Measurements from ENCODE around the gene TMEM234.

DNA sequence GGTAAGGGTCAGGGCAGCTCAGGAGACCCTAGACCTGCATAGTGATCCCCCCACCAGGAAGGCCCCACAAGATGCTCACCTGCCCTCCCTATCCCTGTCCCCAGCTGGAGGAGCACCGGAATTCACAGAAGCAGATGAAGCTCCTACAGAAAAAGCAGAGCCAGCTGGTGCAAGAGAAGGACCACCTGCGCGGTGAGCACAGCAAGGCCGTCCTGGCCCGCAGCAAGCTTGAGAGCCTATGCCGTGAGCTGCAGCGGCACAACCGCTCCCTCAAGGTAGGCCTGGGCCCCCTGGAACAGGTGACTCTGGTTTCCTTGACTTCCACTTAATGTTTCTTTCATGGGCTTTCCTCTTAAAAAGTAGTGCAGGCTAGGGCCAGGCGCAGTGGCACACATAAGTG lies 34.3 kb downstream of the TMEM234 start:
- TF ChIP-seq, protein P1, sequence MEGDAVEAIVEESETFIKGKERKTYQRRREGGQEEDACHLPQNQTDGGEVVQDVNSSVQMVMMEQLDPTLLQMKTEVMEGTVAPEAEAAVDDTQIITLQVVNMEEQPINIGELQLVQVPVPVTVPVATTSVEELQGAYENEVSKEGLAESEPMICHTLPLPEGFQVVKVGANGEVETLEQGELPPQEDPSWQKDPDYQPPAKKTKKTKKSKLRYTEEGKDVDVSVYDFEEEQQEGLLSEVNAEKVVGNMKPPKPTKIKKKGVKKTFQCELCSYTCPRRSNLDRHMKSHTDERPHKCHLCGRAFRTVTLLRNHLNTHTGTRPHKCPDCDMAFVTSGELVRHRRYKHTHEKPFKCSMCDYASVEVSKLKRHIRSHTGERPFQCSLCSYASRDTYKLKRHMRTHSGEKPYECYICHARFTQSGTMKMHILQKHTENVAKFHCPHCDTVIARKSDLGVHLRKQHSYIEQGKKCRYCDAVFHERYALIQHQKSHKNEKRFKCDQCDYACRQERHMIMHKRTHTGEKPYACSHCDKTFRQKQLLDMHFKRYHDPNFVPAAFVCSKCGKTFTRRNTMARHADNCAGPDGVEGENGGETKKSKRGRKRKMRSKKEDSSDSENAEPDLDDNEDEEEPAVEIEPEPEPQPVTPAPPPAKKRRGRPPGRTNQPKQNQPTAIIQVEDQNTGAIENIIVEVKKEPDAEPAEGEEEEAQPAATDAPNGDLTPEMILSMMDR (IDR thresholded peaks at IDR 0.05): no peak
- TF ChIP-seq POLR2AphosphoS5 (IDR thresholded peaks at IDR 0.05): no peak
